Neuronal stem cell (in vitro differentiated cells): ENCODE measurements around the gene CNKSR2.

Source experiments
- DNase-seq: peaks from one replicate; pipeline ENCODE4 v3.0.0-alpha.2; 2013; ENCODE audit warnings: low spot score
- H2AFZ ChIP-seq: one replicate; pipeline ENCODE4 v1.6.1; 2013; ENCODE audit warnings: mild to moderate bottlenecking, low read length, inconsistent platforms
- H2AK5ac ChIP-seq: 2 replicates; pipeline ENCODE4 v1.6.1; 2013; ENCODE audit warnings: low read depth, mild to moderate bottlenecking, inconsistent platforms, low read length, moderate library complexity, mixed read lengths
- H2BK120ac ChIP-seq: 2 replicates; pipeline ENCODE4 v1.6.1; 2013; ENCODE audit warnings: low read depth, mild to moderate bottlenecking, inconsistent platforms, low read length, moderate library complexity, mixed read lengths
- H2BK12ac ChIP-seq: one replicate; pipeline ENCODE4 v1.6.1; 2013; ENCODE audit warnings: low read length, inconsistent platforms
- H2BK15ac ChIP-seq: 2 replicates; pipeline ENCODE4 v1.6.1; 2013; ENCODE audit warnings: mild to moderate bottlenecking, low read length, inconsistent platforms, mixed read lengths
- H2BK5ac ChIP-seq: one replicate; pipeline ENCODE4 v1.6.1; 2013; ENCODE audit warnings: inconsistent platforms, mild to moderate bottlenecking, low read length, moderate library complexity
- H3K14ac ChIP-seq: one replicate; pipeline ENCODE4 v1.6.1; 2013; ENCODE audit warnings: low read length, inconsistent platforms
- H3K18ac ChIP-seq: 2 replicates; pipeline ENCODE4 v1.6.1; 2013; ENCODE audit warnings: low read length, inconsistent platforms
- H3K23ac ChIP-seq: 2 replicates; pipeline ENCODE4 v1.6.1; 2013; ENCODE audit warnings: low read depth, mild to moderate bottlenecking, mixed read lengths, low read length, inconsistent platforms; ENCODE audit not compliant: poor library complexity
- H3K27ac ChIP-seq: replicated peaks from 3 replicates; pipeline ENCODE4 v1.5.1; 2013; ENCODE audit warnings: low read length, inconsistent platforms
- H3K27me3 ChIP-seq, 3 experiments: 2 replicates each; pipeline ENCODE4 v1.6.1; 2013; ENCODE audit warnings: low read length in 3 of 3, mild to moderate bottlenecking in 2 of 3, inconsistent platforms in 1 of 3, low read depth in 1 of 3, mixed read lengths in 1 of 3, moderate library complexity in 1 of 3; ENCODE audit not compliant: control insufficient read depth in 3 of 3, insufficient read depth in 3 of 3
- H3K36me3 ChIP-seq, 2 donors: replicated peaks in 1 of 2; 2 replicates each; pipeline ENCODE4 v1.6.1; 2013; ENCODE audit warnings: low read length in 2 of 2; ENCODE audit not compliant: control insufficient read depth in 2 of 2, insufficient read depth in 2 of 2
- H3K4ac ChIP-seq: 2 replicates; pipeline ENCODE4 v1.6.1; 2013; ENCODE audit warnings: inconsistent platforms, mild to moderate bottlenecking, low read length, moderate library complexity
- H3K4me1 ChIP-seq, 2 donors: 1 replicate in 1 of 2; 2 replicates in 1 of 2; pipeline ENCODE4 v1.6.1; 2013; ENCODE audit warnings: low read length in 2 of 2, low read depth in 1 of 2; ENCODE audit not compliant: control insufficient read depth in 2 of 2, insufficient read depth in 1 of 2
- H3K4me2 ChIP-seq: one replicate; pipeline ENCODE4 v1.6.1; 2013; ENCODE audit warnings: mild to moderate bottlenecking, low read length, inconsistent platforms; ENCODE audit not compliant: insufficient read depth, poor library complexity, severe bottlenecking
- H3K4me3 ChIP-seq, 2 donors: 2 replicates each; pipeline ENCODE4 v1.5.1; 2013; ENCODE audit warnings: low read length in 2 of 2, mild to moderate bottlenecking in 2 of 2, inconsistent platforms in 1 of 2, moderate library complexity in 1 of 2
- H3K79me1 ChIP-seq: one replicate; pipeline ENCODE4 v1.6.1; 2013; ENCODE audit warnings: low read depth, mild to moderate bottlenecking, inconsistent platforms, low read length, moderate library complexity
- H3K9ac ChIP-seq: one replicate; pipeline ENCODE4 v1.6.1; 2013; ENCODE audit warnings: mild to moderate bottlenecking, low read depth, low read length, inconsistent platforms; ENCODE audit not compliant: poor library complexity
- H3K9me3 ChIP-seq, 2 donors: replicated peaks in 1 of 2; 2 replicates each; pipeline versions ENCODE3 to v1.6.1; 2013; ENCODE audit warnings: low read length in 2 of 2, mild to moderate bottlenecking in 2 of 2, inconsistent platforms in 1 of 2, low read depth in 1 of 2, mixed read lengths in 1 of 2, moderate library complexity in 1 of 2; ENCODE audit not compliant: control insufficient read depth in 2 of 2, insufficient read depth in 1 of 2
- H4K8ac ChIP-seq: one replicate; pipeline ENCODE4 v1.6.1; 2013; ENCODE audit warnings: low read depth, mild to moderate bottlenecking, inconsistent platforms, low read length, moderate library complexity
- H4K91ac ChIP-seq: one replicate; pipeline ENCODE4 v1.6.1; 2013; ENCODE audit warnings: low read length, low read depth, mild to moderate bottlenecking, inconsistent platforms; ENCODE audit not compliant: poor library complexity
- WGBS, 2 donors: extraction: QIAGEN DNeasy Blood & Tissue Kit; methylation state at CpG; one replicate each; pipeline ENCODE4 v1.1.7; 2013; ENCODE audit warnings: missing lambda C conversion rate in 2 of 2, mixed read lengths in 1 of 2; ENCODE audit not compliant: insufficient read length in 2 of 2, insufficient replicate concordance in 1 of 2; ENCODE audit errors: extremely low coverage in 2 of 2; 5-methylcytosine and 5-hydroxymethylcytosine counted together

Gene CNKSR2

DNA sequence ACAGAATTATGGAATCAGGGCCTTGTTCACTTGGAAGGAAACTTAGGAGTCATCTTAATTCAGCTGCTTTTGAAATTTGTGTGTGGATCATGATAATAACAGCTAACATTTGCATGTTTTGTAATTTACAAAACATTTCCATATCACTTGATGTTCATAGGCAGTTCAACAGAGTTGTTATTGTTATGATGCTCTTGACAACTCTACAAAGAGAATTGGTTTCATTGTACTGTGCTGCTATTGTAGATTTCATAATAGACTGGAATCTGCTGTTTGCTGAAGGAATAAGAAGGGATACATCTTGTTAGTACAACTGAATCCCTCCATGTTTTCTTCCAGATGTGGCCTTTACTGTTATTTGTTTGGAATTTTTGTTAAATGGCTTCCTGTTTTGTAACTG is 83.5 kb downstream of the CNKSR2 start:
- no peak for DNase-seq
- Histone ChIP-seq H2AK5ac (no peak overlapping the region), H3K4me2 (no peak overlapping the region), H3K9ac (no peak overlapping the region), H2AFZ (no peak overlapping the region), H2BK5ac (no peak overlapping the region), H3K9me3 (no peaks in the 10 kb centered on the region), H4K8ac (no peak overlapping the region), H2BK120ac (no peak overlapping the region), H3K4me1 (no peaks in the 10 kb centered on the region), H3K18ac (no peak overlapping the region), H3K4me3 (no peak overlapping the region), H4K91ac (no peak overlapping the region), H3K23ac (no peak overlapping the region), H2BK12ac (no peak overlapping the region), H3K27me3 (no peaks in the 10 kb centered on the region), H3K4ac (no peak overlapping the region), H3K27ac (no peak overlapping the region), H3K79me1 (no peaks in the 10 kb centered on the region), H2BK15ac (no peak overlapping the region), H3K14ac (no peak overlapping the region), H3K36me3 (no peaks in the 10 kb centered on the region)

DNA sequence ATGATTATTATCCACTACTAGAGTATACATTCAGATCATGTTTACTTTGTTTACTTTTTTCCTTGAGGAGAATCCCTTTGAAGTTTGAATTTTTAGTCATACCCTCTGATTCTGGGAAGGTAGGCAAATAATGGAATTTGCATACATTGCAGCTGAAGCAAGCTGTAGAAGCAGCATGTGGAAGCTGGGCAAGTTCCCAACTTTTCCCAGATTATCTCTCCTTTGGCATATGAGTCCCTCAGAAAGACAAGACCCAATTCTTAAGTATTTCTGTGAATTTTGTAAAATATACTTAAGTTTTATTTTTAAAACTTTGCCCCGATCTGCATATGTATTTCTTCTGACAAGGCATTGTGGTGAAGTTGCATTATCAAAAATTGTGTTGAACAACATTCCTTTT is 94.9 kb downstream of the CNKSR2 start:
- Histone ChIP-seq H3K14ac (no peak overlapping the region), H2BK120ac (no peak overlapping the region), H3K36me3 (no peaks in the 10 kb centered on the region), H3K18ac (no peak overlapping the region), H2AFZ (no peak overlapping the region), H3K27me3 (no peaks in the 10 kb centered on the region), H2BK12ac (no peak overlapping the region), H3K9ac (no peak overlapping the region), H3K23ac (no peak overlapping the region), H2AK5ac (no peak overlapping the region), H3K4me3 (no peak overlapping the region), H3K4me2 (no peak overlapping the region), H3K27ac (no peak overlapping the region), H4K8ac (no peak overlapping the region), H3K4ac (no peak overlapping the region), H3K9me3 (no peaks in the 10 kb centered on the region), H3K79me1 (no peaks in the 10 kb centered on the region), H4K91ac (no peak overlapping the region), H2BK5ac (no peak overlapping the region), H2BK15ac (no peak overlapping the region), H3K4me1 (no peaks in the 10 kb centered on the region)
- no CpG with 5 or more reads among the region's 1 CpG for WGBS, 2 donors
- DNase-seq: no peak

DNA sequence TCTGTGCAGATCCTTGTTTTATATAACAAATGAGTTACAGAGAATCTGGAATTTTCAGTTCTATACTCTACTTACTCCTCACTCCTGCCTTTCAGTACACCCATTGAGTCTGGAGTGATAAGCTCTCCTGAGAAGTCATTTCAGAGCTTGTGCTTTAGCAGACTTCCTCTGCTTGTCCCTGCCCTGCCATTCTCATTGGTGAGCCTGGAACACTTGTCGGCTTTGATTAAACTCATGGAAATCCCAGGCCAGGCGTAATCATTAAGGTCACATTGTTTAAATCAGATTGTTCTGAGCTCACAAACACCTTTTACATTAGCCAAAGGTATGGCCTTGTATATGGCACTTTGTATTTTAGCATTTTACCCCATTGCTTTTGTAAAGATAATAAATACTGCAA is 102.7 kb downstream of the CNKSR2 start:
- Histone ChIP-seq H2AFZ (no peak overlapping the region), H2BK5ac (no peak overlapping the region), H3K14ac (no peak overlapping the region), H3K4me1 (peaks cover 0 to 2% of the 10 kb centered on the region in 2 donors), H3K36me3 (no peaks in the 10 kb centered on the region), H3K4ac (no peak overlapping the region), H2BK15ac (no peak overlapping the region), H3K23ac (no peak overlapping the region), H3K4me2 (no peak overlapping the region), H4K91ac (no peak overlapping the region), H3K4me3 (no peak overlapping the region), H4K8ac (no peak overlapping the region), H3K79me1 (no peaks in the 10 kb centered on the region), H3K27ac (no peak overlapping the region), H2BK12ac (no peak overlapping the region), H3K9me3 (no peaks in the 10 kb centered on the region), H3K9ac (no peak overlapping the region), H2AK5ac (no peak overlapping the region), H3K18ac (no peak overlapping the region), H2BK120ac (no peak overlapping the region), H3K27me3 (no peaks in the 10 kb centered on the region)
- WGBS, 2 donors: no CpG with 5 or more reads among the region's 2 CpGs
- DNase-seq: no peak

DNA sequence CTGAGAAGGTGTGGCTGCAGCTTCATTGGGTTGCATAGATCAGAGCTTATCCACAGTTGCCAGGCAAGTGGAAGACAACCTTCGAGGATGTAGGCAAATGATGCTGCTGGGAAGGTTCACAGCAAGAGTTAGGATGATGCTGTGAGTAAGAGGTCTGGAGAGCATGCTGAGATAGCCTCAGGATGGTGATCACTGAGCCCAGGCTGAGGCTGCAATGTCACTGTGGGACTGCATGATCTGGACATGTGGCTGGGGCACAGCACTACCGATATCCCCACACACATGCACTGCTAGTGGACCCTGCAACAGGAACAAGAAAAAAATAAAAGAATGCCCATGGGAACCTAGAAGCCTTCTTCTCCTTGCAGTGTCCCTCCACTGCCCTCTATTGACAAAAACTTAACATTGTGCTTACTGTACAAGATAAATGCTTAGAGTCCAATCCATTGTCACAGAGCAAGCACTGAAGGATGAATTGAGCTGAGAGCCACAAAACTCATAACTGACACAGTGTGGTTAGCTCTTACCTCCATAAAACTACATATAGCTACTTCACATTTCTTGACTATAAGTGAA is 105.6 kb downstream of the CNKSR2 start:
- Histone ChIP-seq H3K4ac (no peak overlapping the region), H2AFZ (no peak overlapping the region), H3K36me3 (no peaks in the 10 kb centered on the region), H2BK120ac (no peak overlapping the region), H3K4me2 (no peak overlapping the region), H3K18ac (peak overlapping the region; percentile 48), H3K4me1 (peaks cover 0 to 2% of the 10 kb centered on the region in 2 donors), H3K9ac (no peak overlapping the region), H2BK5ac (no peak overlapping the region), H4K8ac (no peak overlapping the region), H3K14ac (no peak overlapping the region), H3K4me3 (no peak overlapping the region), H2BK15ac (no peak overlapping the region), H3K27ac (no peak overlapping the region), H4K91ac (no peak overlapping the region), H3K27me3 (no peaks in the 10 kb centered on the region), H3K23ac (no peak overlapping the region), H3K79me1 (no peaks in the 10 kb centered on the region), H2BK12ac (no peak overlapping the region), H3K9me3 (no peaks in the 10 kb centered on the region), H2AK5ac (no peak overlapping the region)
- no CpG with 5 or more reads among the region's 2 CpGs for WGBS, 2 donors
- DNase-seq: peak; percentile 2
